ENCODE data around the gene SLC45A2.

The SLC45A2 gene

DNA sequence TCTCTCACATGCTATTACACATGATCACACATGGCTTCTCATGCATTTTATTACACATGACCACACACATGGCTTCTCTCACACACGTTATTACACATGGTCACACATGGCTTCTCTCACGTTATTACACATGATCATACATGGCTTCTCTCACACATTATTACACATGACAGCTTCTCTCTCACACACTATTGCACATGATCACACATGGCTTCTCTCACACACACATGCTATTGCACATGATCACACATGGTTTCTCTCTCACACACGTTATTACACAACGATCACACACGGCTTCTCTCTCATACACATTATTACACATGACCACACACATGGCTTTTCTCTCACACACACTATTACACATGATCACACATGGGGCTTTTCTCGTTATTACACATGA lies 954 bp upstream of the SLC45A2 start:
- H3K27ac ChIP-seq (ENCODE audit: low read depth, low read length) = no peak overlapping the region
- no peak overlapping the region for H3K4me2 ChIP-seq (ENCODE audit: low read depth, low read length, poor library complexity, severe bottlenecking)
- no peaks in the 10 kb centered on the region for H3K79me2 ChIP-seq (ENCODE audit: insufficient read depth, low read length)
- no peaks in the 10 kb centered on the region; the same call in 1 of the 2 replicates for H3K9me3 ChIP-seq (ENCODE audit: insufficient read depth, low read length)
- no peaks in the 10 kb centered on the region for H3F3A ChIP-seq (ENCODE audit: insufficient read depth)
- H3K9ac ChIP-seq (ENCODE audit: low read length) = no peak overlapping the region
- H3K27me3 ChIP-seq (ENCODE audit: low read length) = no peaks in the 10 kb centered on the region
- no peaks in the 10 kb centered on the region for H4K20me1 ChIP-seq (ENCODE audit: low read depth, low read length)
- H2AFZ ChIP-seq (ENCODE audit: low read depth, low read length, severe bottlenecking) = no peak overlapping the region
- H3K4me3 ChIP-seq (ENCODE audit: insufficient read depth, low read length, poor library complexity, severe bottlenecking) = no peak overlapping the region
- 0 out of 2 replicates have a peak, but pooled peaks cover 2% of the 10 kb centered on the region for H3K36me3 ChIP-seq (ENCODE audit: low read length)
- no peaks in the 10 kb centered on the region for H3K9me2 ChIP-seq (replicated peaks; ENCODE audit: insufficient read depth, low read length)
- TF ChIP-seq, protein P1, sequence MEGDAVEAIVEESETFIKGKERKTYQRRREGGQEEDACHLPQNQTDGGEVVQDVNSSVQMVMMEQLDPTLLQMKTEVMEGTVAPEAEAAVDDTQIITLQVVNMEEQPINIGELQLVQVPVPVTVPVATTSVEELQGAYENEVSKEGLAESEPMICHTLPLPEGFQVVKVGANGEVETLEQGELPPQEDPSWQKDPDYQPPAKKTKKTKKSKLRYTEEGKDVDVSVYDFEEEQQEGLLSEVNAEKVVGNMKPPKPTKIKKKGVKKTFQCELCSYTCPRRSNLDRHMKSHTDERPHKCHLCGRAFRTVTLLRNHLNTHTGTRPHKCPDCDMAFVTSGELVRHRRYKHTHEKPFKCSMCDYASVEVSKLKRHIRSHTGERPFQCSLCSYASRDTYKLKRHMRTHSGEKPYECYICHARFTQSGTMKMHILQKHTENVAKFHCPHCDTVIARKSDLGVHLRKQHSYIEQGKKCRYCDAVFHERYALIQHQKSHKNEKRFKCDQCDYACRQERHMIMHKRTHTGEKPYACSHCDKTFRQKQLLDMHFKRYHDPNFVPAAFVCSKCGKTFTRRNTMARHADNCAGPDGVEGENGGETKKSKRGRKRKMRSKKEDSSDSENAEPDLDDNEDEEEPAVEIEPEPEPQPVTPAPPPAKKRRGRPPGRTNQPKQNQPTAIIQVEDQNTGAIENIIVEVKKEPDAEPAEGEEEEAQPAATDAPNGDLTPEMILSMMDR (IDR thresholded peaks at IDR 0.05; ENCODE audit: insufficient read depth, low read length, poor library complexity, severe bottlenecking) = no peak
- TF ChIP-seq EZH2phosphoT487 (conservative IDR thresholded peaks at IDR 0.05; ENCODE audit: low read length) = no peak

DNA sequence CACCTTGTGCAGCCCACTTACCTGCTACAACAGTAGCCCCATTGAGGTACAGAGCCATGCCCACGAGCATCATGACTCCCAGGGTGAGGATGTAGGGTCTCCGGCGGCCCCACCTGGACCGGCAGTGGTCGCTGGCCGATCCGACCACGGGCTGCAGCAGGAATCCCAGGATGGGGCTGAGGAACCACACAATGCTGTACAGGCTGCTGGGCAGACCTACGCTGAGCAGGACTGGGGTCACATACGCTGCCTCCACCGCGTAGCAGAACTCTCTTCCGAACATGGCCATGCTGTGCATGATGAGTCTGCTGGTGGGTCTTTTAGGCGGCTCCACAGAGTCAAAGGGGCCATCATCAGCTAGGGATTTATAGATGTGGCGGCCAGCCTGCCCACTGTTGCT lies 315 bp downstream of the SLC45A2 start:
- Histone ChIP-seq H3K79me2 (ENCODE audit: insufficient read depth, low read length) (no peaks in the 10 kb centered on the region), H3K4me3 (ENCODE audit: insufficient read depth, low read length, poor library complexity, severe bottlenecking) (no peak overlapping the region), H3K4me2 (ENCODE audit: low read depth, low read length, poor library complexity, severe bottlenecking) (no peak overlapping the region), H2AFZ (ENCODE audit: low read depth, low read length, severe bottlenecking) (no peak overlapping the region), H3K27me3 (ENCODE audit: low read length) (no peaks in the 10 kb centered on the region), H3F3A (ENCODE audit: insufficient read depth) (no peaks in the 10 kb centered on the region), H3K36me3 (ENCODE audit: low read length) (0 out of 2 replicates have a peak, but pooled peaks cover 2% of the 10 kb centered on the region), H4K20me1 (ENCODE audit: low read depth, low read length) (no peaks in the 10 kb centered on the region), H3K9me2 (replicated peaks; ENCODE audit: insufficient read depth, low read length) (no peaks in the 10 kb centered on the region), H3K9me3 (ENCODE audit: insufficient read depth, low read length) (no peaks in the 10 kb centered on the region; the same call in 1 of the 2 replicates), H3K9ac (ENCODE audit: low read length) (no peak overlapping the region), H3K27ac (ENCODE audit: low read depth, low read length) (no peak overlapping the region)
- TF ChIP-seq, protein P1 (IDR thresholded peaks at IDR 0.05; ENCODE audit: insufficient read depth, low read length, poor library complexity, severe bottlenecking) = no peak
- TF ChIP-seq EZH2phosphoT487 (conservative IDR thresholded peaks at IDR 0.05; ENCODE audit: low read length) = no peak

DNA sequence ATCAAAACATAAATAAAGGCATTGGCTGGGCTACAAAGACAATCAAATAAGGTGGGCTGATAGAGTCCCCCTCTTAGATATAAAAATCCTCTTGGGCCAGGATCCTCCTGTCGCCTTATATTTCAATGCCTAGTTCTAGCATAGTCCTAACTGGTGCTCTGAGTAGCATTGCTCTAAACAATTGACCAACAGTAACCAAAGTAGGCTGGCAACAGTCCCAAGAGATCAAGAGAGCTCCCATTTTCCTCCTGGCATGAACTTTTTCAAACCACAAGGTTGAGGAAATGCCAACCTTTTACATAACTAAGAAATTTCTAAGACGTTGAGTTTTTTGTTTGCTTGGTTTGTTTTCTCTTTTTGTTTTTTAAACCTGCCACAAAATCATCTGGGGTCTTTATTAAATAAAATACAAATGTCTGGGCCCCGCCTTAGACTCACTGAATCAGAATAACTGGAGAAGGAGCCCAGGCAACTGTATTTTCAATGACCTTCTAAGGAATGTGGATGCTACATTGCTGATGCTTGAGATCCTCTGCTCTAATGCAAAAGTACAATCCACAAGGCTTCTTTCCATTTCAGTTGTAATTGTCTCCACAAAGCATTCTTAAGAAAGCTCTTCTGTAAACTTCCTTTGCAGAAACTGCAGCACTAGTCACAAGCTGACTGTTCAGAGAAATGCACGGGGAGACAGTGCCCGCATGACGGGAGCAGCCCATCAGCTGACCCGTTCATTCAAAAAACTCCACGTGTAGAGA lies 2.9 kb downstream of the SLC45A2 start:
- Histone ChIP-seq H3F3A (ENCODE audit: insufficient read depth) (no peaks in the 10 kb centered on the region), H3K9ac (ENCODE audit: low read length) (no peak overlapping the region), H3K36me3 (ENCODE audit: low read length) (no peaks in the 10 kb centered on the region), H3K4me3 (ENCODE audit: insufficient read depth, low read length, poor library complexity, severe bottlenecking) (no peak overlapping the region), H3K27ac (ENCODE audit: low read depth, low read length) (no peak overlapping the region), H3K4me2 (ENCODE audit: low read depth, low read length, poor library complexity, severe bottlenecking) (no peak overlapping the region), H3K79me2 (ENCODE audit: insufficient read depth, low read length) (no peaks in the 10 kb centered on the region), H3K9me2 (replicated peaks; ENCODE audit: insufficient read depth, low read length) (no peaks in the 10 kb centered on the region), H3K9me3 (ENCODE audit: insufficient read depth, low read length) (no peaks in the 10 kb centered on the region; the same call in 1 of the 2 replicates), H4K20me1 (ENCODE audit: low read depth, low read length) (no peaks in the 10 kb centered on the region), H2AFZ (ENCODE audit: low read depth, low read length, severe bottlenecking) (no peak overlapping the region), H3K27me3 (ENCODE audit: low read length) (no peaks in the 10 kb centered on the region)
- TF ChIP-seq, protein P1 (IDR thresholded peaks at IDR 0.05; ENCODE audit: insufficient read depth, low read length, poor library complexity, severe bottlenecking) = no peak
- no peak for TF ChIP-seq EZH2phosphoT487 (conservative IDR thresholded peaks at IDR 0.05; ENCODE audit: low read length)
